HuH-7 (cell line): ENCODE measurements around the gene GCNT1.
"Not testable (repeated sequence)": the region's sequence is repeated elsewhere in the genome, so short reads cannot be mapped to it uniquely, and the experiment has no call there.

Experiments
- DNase-seq: peaks from one replicate; pipeline ENCODE4 v3.0.0; 2011; ENCODE audit warnings: low spot score

Gene GCNT1

DNA sequence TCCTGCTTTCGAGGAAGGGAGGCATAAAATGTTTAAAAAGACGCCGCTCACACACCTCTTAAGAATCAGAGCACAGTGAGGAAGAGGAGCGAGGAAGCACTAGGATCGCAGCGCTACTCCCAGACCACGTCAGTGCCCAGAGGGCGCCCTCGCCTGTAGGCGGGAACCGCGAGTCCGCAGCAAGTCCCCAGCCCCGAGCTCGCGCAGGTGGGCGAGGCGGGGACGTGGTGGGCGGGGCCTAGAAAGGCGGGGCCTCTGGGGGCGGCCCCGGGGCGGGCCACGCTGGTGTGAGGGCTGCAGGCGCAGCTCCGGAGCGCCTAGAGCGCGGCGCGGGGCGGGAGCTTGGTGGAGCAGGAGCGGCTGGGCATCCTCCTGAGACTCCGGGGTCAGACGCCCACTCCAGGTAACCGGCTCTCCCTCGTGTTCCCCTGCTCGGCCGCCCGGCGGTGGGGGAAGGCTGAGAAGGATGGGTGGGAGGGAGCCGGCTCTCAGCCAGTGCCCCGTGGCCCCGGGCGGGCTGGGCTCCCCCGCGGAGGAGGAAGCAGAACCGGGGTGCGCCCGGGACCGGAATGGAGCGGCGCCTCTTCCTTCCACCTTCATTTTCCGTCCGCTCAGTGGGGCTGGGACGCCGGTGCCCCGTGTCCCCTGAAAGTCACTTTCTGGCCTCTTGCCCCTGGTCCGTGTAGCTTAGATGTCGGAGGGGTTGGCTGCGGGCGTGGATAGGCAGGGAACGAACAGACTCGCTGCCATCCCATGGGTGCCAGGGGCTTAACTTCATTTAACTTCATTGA is at the start of gene GCNT1:
Gene GCNT1 (plus strand): TSS at position 280 of the 791 bp plus-strand sequence. CDS start 43,200 bp downstream, outside the sequence.
- peak; percentile 87 for DNase-seq

- no peak for DNase-seq
These were observed 46.3 kb upstream of the GCNT1 start for GRCh38 chr9:76412638-76413037.

- no peak for DNase-seq
These were observed 45.3 kb upstream of the GCNT1 start for GRCh38 chr9:76413658-76414057.

DNA sequence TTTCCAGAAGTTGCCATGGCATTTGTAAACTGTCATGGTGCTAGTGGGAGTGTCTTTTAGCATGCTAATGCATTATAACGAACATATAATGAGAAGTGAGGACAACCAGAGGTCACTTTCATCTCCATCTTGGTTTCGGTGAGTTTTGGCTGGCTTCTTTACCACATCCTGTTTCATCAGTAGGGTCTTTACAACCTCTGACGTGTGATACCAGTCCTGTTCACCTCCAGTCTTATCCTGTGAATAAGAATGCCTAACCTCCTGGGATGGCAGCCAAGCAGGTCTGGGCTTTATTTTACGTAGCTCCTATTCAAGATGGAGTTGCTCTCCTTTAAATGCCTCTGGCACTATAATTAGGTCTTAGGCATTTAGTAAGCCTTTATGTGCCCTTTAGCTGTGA is 44.3 kb upstream of the GCNT1 start:
- no peak for DNase-seq

DNA sequence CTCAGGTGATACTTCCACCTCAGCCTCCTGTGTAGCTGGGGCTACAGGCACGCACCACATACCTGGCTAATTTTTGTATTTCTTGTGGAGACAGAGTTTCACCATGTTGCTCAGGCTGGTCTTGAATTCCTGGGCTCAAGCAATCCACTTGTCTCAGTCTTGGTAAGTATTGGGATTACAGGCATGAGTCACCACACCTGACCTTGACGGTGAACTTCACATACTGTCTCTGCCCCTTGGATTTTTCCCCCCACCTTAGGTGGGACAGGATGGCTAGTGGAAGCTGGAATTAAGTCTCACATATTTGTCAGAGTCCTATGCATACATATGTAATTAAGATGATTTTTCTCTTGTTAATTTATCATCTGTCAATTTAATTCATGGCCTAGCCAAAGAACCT is 43.8 kb upstream of the GCNT1 start:
- no peak for DNase-seq

- DNase-seq: no peak
These were observed 43.3 kb upstream of the GCNT1 start for GRCh38 chr9:76415731-76416130.

- DNase-seq: no peak
These were observed 41.6 kb upstream of the GCNT1 start for GRCh38 chr9:76417394-76417793.

- DNase-seq: peak; percentile 39
These were observed 39.1 kb upstream of the GCNT1 start for GRCh38 chr9:76419782-76420380.

DNA sequence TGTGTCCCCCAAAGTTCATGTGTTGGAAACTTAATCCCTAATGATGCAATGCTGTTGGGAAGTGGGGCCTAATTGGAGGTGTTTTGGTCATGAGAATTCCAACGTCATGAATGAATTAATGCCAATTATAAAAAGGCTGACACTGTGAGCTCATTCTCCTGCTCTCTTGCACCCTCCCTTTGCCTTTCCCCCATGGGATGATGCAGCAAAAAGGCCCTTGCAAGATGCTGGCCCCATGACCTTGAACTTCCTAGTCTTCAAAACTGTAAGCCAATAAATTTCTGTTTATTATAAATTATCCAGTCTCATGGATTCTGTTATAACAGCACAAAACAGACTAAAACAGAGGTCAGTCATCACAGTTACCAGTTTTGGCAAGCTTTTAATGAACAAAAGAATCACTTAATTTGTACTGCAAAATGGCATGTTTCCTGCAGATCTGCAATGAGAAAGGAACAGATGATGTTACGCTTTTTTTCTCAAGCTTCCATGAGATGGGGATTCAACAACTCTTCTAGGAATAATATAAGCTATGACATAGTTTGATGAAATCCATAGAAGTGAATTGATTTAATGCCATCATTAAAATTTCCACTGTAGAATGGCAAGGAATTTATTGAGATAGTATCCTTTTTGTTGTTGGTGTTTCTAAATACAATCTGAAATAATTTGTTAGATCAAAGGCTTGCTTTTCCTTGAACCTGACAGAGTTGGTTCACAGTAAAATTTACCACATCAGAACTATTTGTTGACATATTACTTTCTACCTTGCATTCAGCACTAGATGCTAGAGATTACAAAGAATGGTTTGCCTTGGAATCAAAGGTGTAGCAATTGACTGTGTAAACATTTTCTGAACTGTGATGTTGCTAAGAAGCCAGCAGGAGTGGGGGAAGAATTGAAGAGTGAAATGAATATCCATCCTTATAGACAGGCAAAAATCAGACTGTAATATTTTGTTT is 35.5 kb upstream of the GCNT1 start:
- DNase-seq: peak; percentile 48

DNA sequence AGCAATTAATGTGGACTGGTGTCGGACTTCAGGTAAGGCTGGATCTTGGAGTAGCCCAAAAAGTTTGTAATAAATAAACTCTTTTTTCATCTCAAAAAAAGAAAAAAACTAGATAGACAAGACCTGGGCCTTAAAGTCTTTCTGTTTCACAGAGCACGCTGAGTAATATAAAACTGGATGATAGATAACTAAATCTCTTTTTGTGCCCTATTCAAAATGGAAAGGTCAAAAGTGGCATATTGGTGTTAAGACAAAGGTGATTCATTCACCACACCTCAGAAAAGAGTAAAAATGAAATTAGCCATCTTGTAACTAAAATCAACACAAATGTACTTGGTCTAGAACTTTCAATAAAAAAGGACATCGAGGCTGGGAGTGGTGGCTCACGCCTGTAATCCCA is 34.5 kb upstream of the GCNT1 start:
- DNase-seq: no peak

DNA sequence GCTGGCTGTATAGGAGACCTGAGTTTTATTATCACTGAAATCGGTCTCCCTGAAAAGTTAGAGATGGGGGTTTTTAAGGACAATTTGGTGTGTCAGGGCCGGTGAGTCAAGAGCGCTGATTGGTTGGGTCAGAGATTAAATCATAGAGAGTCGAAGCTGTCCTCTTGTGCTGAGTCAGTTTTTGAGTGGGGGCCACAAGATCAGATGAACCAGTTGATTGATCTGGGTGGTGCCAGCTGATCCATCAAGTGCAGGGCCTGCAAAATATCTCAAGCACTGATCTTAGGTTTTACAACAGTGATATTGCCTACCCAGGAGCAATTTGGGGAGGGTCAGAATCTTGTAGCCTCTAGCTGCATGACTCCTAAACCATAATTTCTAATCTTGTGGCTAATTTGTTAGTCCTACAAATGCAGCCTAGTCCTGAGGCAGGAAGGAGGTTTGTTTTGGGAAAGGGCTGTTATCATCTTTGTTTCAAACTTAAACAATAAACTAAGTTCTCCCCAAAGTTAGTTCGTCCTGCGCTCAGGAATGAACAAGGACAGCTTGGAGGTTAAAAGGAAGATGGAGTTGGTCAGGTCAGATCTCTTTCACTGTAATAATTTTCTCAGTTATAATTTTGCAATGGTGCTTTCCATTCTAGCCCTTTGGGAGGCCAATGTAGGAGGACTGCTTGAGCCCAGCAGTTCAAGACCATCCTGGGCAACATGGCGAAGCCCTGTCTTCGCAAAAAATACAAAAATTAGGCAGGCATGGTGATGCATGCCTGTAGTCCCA is 33.1 kb upstream of the GCNT1 start:
- no peak for DNase-seq

- no peak for DNase-seq
These were observed 32.1 kb upstream of the GCNT1 start for GRCh38 chr9:76426807-76427419.

DNA sequence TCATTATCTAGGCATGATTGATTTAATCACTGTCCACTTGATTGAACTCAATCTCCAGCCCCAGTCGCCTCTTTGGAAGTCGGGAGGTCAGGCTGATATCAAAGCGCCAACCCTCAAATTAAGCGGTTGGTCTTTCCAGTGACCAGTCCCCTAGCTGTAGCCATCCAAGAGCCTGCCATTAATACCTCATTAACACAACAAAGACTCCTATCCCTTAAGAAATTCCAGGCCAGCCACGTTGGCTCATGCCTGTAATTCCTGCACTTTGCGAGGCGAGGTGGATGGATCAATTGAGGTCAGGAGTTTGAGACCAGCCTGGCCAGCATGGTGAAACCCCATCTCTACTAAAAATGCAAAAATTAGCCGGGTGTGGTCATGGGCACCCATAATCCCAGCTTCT is 27.4 kb upstream of the GCNT1 start:
- DNase-seq: no peak

GRCh38 chr9:76433406-76433805 is 25.6 kb upstream of the GCNT1 start:
- DNase-seq: no peak

DNA sequence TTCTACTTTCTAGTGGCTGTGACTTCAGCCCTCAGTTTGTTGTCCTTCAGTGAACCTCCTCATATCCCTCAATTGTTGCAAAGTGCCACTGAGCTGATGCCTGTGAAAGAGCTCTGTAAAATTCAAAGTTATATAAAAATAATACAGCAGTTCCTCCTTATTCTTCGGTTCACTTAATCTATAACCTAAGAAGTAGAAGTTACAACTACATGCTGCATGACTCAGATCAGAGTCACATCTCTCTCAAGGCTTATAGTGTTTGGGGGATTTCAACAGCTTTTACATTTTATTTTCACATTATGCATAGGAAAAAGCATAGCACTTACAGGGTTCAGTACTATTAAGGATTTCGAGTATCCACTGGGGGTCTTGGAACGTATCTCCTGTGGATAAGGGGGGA is 25.1 kb upstream of the GCNT1 start:
- DNase-seq: no peak

- not testable (repeated sequence) for DNase-seq
These were observed 24.1 kb upstream of the GCNT1 start for GRCh38 chr9:76434897-76435296.

GRCh38 chr9:76437017-76437699 is 21.8 kb upstream of the GCNT1 start:
- DNase-seq: not testable (repeated sequence)

DNA sequence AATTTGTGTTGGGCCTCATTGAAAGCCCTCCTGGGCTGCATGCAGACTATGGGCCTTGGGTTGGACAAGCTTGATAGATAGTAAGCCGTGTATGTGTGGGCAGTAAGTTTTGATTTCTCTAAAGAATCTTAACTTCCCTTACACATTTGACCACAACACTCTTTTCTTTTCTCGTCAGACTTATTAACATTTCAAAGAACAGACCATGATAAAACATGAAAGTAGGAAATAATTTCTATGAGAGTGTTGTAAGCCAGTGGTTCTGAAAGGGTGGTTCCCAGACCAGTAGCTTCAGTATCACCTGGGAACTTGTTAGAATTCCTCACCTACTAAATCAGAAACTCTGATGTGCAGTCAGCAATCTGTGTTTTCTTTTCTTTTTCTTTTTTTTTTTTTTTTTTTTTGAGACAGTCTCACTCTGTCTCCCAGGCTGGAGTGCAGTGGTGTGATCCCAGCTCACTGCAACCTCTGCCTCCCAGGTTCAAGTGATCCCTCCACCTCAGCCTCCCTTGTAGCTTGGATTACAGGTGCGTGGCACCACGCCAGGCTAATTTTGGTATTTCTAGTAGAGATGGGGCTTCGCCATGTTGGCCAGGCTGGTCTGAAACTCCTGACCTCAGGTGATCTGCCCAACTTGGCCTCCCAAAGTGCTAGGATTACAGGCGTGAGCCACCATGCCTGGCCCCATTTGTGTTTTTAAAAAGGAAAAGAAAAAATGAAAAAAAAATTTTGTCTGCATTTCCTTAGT is 20.0 kb upstream of the GCNT1 start:
- no peak for DNase-seq

- DNase-seq: no peak
These were observed 17.2 kb upstream of the GCNT1 start for GRCh38 chr9:76441551-76442322.
